Omental fat pad (tissue), 4 donors: ENCODE data around the gene CARNS1. TPM values are rescaled to one million over a fixed set of nuclear protein-coding genes. Genes with fewer than 3 reads are reported as not detected.

ENCODE experiments used
- ATAC-seq: fragments of 150-250 bp; one replicate; pipeline ENCODE4 v1.9.1; 2016; ENCODE audit warnings: mild to moderate bottlenecking, moderate library complexity; ENCODE audit not compliant: low FRiP score
- DNase-seq: peaks from one replicate; pipeline ENCODE4 v3.0.0-alpha.2; 2019; ENCODE audit warnings: low spot score
- CTCF ChIP-seq, 3 donors: fragments of 450-650 bp; IDR thresholded peaks; one replicate each; pipeline ENCODE4 v1.5.1; 2016 to 2017; ENCODE audit warnings: antibody characterized with exemption in 3 of 3, mild to moderate bottlenecking in 3 of 3, moderate library complexity in 2 of 3
- small RNA-seq: library from RNA; depleted of rRNA; stranded (forward); fragments of <200 nt; gene quantifications from one replicate; pipeline ENCODE3, GENCODE V24; 2016
- total RNA-seq, 4 donors: library from RNA; depleted of rRNA; stranded (reverse); fragments of >200 nt; gene quantifications; one replicate each; pipeline ENCODE4 v1.1.0, GENCODE V29; 2016

CARNS1 gene
- total RNA-seq, 4 donors from 2014 or later, result 0.47 to 42.6 (median 7.5) TPM

DNA sequence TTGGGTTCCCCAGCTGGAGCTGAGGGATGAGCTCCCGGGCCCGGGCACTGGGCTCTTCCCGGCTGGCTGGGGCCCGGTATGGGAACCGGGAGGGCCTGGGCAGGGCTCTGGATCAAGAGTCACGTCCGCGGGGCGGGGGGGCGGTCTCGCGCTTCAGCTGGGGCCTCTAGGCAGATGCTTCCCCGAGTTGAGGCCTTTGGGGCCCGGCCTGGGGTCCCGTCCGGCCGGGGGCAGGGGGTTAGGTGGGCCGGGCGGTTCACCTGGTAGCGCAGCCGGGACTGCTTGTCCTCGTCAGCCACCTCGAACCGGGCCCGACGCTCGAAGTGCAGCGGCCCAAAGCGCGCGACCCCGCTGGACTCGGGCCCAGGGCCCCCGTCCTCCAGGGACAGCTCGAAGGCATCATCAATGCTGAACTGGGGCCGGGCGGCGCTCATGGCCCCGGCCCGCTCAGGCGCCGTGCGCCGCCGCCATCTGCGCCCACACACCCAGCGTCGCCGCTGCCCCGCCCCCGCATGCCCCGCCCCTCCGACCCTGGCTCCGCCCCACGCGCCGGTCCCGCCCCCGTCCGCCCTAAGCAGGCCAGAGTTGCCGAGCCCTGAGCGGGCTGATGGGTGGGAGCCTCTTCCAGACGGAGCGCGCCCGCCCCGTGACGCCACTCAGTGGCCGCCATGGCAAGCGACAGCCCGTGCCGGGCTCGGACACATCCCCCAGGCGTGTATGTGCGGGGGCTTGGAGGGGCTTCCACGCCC lies 53.5 kb downstream of the CARNS1 start, which contains the start of gene TMEM134:
Gene TMEM134, minus strand, starts transcription at position 493 of the 749 bp plus-strand sequence. Its CDS starts 59 bp downstream, at position 434.
- no peak for TF ChIP-seq CTCF (IDR thresholded peaks at IDR 0.05)
- ATAC-seq, result peak; percentile 84
- DNase-seq, result peak; percentile 66

DNA sequence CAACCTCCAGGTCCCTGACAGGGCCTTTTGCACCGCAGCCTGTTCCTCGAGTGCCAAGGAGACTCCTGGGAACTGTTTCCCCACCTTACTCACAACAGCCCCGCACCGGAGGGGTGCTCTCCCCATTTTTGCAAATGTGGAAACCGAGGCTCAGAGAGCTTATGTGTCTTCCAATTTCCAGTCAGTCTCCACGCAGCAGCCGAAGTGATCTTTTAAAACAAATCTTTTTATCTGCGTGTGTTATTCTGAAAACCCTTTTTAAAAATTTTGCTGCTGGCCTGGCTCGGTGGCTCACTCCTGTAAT lies 54.0 kb downstream of the CARNS1 start:
- DNase-seq (no peak), ATAC-seq (no peak)
- TF ChIP-seq CTCF (IDR thresholded peaks at IDR 0.05), result no peak

GRCh38 chr11:67470337-67471002 lies 55.0 kb downstream of the CARNS1 start:
- TF ChIP-seq CTCF (IDR thresholded peaks at IDR 0.05), result no peak
- DNase-seq, result no peak
- no peak for ATAC-seq

DNA sequence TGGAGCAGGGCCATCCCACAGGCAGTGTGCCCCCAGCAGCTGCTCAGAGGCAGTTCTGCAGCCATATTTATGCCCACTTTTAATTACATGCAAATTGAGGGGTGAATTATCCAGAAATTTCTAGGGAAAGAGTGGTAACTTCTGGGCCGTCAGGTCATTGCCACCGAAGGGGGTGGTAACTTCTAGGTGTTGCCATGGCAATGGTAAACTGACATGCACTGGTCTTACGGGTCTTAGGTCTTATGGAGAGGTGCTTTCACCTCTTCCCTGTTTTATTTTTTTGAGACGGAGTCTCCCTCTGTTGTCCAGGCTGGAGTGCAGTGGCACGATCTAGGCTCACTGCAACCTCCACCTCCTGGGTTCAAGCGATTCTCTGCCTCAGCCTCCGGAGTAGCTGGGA lies 57.4 kb downstream of the CARNS1 start:
- DNase-seq (no peak), ATAC-seq (no peak)
- TF ChIP-seq CTCF (IDR thresholded peaks at IDR 0.05), result no peak

Small RNAs within 50 kb of the gene (small RNA-seq; reads per million reads assigned to genes)
- not detected for gene RNU6-1238P

Other genes with a start within 250 kb of the CARNS1 start
- gene GRK2, start 149.2 kb upstream of the CARNS1 start, total RNA-seq, result 100 to 1,000 TPM in 1 of 4 donors, 10 to 100 TPM in 3; 42.6 to 106 (median 50.7) TPM
- 10 to 100 TPM; 18.6 to 78.2 (median 28.6) TPM for gene ANKRD13D, start 126.4 kb upstream of the CARNS1 start, total RNA-seq
- gene SSH3, start 112.1 kb upstream of the CARNS1 start, total RNA-seq, result 10 to 100 TPM; 22.6 to 44.6 (median 28.3) TPM
- gene POLD4, start 62.1 kb upstream of the CARNS1 start, total RNA-seq, result 100 to 1,000 TPM in 1 of 4 donors, 10 to 100 TPM in 3; 67.5 to 141 (median 81.9) TPM
- gene CLCF1, start 42.1 kb upstream of the CARNS1 start, total RNA-seq, result 10 to 100 TPM in 3 of 4 donors, 1 to 10 TPM in 1; 4.1 to 51.4 (median 25.1) TPM
- gene RAD9A, start 23.7 kb upstream of the CARNS1 start, total RNA-seq, result 10 to 100 TPM in 2 of 4 donors, 1 to 10 TPM in 2; 5.5 to 18.0 (median 10.4) TPM
- gene PPP1CA, start 13.8 kb upstream of the CARNS1 start, total RNA-seq, result 100 to 1,000 TPM in 2 of 4 donors, 10 to 100 TPM in 2; 91.9 to 110 (median 97.6) TPM
- 1 to 10 TPM; 1.6 to 7.1 (median 3.4) TPM for gene TBC1D10C, start 11.6 kb upstream of the CARNS1 start, total RNA-seq
- gene RPS6KB2, start 12.8 kb downstream of the CARNS1 start, total RNA-seq, result 10 to 100 TPM; 27.4 to 45.0 (median 30.7) TPM
- gene PTPRCAP, start 22.0 kb downstream of the CARNS1 start, total RNA-seq, result 1 to 10 TPM; 5.5 to 6.7 (median 6.3) TPM
- 10 to 100 TPM; 55.9 to 70.9 (median 63.9) TPM for gene CORO1B, start 27.8 kb downstream of the CARNS1 start, total RNA-seq
- not detected for gene GPR152, start 37.1 kb downstream of the CARNS1 start, total RNA-seq
- 1 to 10 TPM in 3 of 4 donors, under 1 TPM in 1; 0.65 to 4.6 (median 3.0) TPM for gene CABP4, start 39.7 kb downstream of the CARNS1 start, total RNA-seq
- 10 to 100 TPM; 33.6 to 56.6 (median 44.0) TPM for gene TMEM134, start 53.6 kb downstream of the CARNS1 start, total RNA-seq
- 10 to 100 TPM; 51.2 to 67.5 (median 62.1) TPM for gene AIP, start 67.3 kb downstream of the CARNS1 start, total RNA-seq
- 10 to 100 TPM; 15.0 to 58.2 (median 26.6) TPM for gene PITPNM1, start 89.7 kb downstream of the CARNS1 start, total RNA-seq
- gene CDK2AP2, start 92.5 kb downstream of the CARNS1 start, total RNA-seq, result 10 to 100 TPM; 23.5 to 50.5 (median 34.7) TPM
- not detected for gene CABP2, start 107.8 kb downstream of the CARNS1 start, total RNA-seq
- 100 to 1,000 TPM; 435 to 948 (median 670) TPM for gene GSTP1, start 168.1 kb downstream of the CARNS1 start, total RNA-seq
- 100 to 1,000 TPM; 143 to 233 (median 165) TPM for gene NDUFV1, start 191.3 kb downstream of the CARNS1 start, total RNA-seq
- gene NUDT8, start 214.3 kb downstream of the CARNS1 start, total RNA-seq, result 10 to 100 TPM in 2 of 4 donors, 1 to 10 TPM in 2; 5.5 to 15.4 (median 9.7) TPM
- gene TBX10, start 224.1 kb downstream of the CARNS1 start, total RNA-seq, result not detected
- not detected for gene ACY3, start 235.1 kb downstream of the CARNS1 start, total RNA-seq